NK-92 (cell line): ENCODE results near the gene HECTD2.
"Not testable (repeated sequence)": the region's sequence is repeated elsewhere in the genome, so short reads cannot be mapped to it uniquely, and the experiment has no call there.

Experiments used
- DNase-seq: peaks from one replicate; lab custom pipeline; 2025; ENCODE audit not compliant: unreplicated experiment; lab: John Stamatoyannopoulos, UW

The HECTD2 gene

GRCh38 chr10:91536733-91537132, 126.6 kb downstream of the HECTD2 start:
- DNase-seq: no peak

DNA sequence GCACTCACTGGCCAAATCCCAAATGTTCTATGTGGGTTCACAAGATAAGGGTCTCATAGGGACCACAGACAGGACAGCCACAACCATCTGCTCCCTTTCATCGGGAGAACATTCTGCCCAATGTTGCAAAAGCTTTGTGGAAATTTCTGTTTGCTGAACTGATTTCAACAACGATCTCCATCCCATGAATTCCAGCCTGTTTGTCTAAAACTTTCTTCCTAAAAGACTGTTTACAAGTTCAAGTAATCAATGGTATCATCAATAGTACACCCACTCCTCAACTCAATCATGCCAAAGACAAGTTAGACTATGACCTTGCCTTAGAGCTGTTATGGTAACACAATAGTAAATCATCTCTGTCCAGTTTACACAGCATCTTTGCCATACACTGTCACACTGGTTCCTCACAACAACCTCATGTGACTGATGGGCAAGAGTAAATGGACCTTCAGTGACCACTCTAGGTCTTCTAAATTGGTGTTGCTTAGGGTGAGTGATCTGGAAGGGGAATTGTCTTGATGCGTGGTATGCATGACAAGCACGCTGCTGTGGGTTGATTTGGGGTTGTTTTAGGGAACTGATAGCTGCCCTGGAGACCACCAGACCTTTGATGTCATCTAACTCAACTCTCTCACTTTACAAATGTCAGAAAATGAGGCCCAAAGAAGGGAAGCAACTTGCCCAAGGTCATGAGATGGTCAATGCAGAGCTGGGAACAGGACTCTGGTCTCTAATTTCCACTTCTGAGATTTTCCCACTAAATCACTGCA, 127.7 kb downstream of the HECTD2 start:
- no peak for DNase-seq

- DNase-seq: no peak
These were observed 129.8 kb downstream of the HECTD2 start for GRCh38 chr10:91539930-91540329.

- no peak for DNase-seq
These were observed 130.6 kb downstream of the HECTD2 start for GRCh38 chr10:91540733-91541132.

DNA sequence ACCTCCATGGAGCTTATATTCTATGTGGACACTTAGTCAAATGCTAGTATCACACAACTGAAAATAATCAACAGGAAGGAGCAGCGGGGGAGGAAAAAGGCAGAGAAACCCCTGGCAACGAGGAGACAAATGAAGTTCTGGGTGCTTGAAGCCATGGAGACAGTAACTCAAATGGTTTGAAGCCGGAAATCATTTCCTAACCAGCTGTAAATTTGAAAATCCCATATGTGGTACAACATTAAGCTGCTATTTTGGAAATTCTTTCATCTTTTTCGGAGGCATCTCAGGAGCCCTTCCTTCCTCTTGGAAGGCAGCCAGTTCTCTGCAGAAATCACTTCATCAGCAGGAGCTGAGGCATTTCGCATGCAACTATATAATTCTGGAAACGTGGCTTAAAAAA, 131.3 kb downstream of the HECTD2 start:
- no peak for DNase-seq

DNA sequence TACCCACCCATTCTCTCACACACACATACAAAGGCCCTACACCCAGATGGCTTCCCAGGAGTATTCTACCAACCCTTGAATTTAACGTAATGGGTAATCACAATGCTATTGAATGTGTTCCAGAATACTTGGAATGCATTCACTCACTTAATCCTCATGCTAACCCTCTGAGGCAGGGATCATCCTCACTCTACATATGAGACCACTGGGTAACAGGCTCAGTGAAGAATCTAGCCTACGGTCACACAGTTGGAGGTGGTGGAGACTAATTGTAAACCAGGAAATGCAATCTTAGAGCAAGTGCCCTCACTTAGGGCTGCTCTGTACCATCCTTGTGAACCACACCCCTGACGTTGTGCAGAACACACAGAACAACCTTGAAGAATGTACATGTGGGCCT, 135.2 kb downstream of the HECTD2 start:
- no peak for DNase-seq

DNA sequence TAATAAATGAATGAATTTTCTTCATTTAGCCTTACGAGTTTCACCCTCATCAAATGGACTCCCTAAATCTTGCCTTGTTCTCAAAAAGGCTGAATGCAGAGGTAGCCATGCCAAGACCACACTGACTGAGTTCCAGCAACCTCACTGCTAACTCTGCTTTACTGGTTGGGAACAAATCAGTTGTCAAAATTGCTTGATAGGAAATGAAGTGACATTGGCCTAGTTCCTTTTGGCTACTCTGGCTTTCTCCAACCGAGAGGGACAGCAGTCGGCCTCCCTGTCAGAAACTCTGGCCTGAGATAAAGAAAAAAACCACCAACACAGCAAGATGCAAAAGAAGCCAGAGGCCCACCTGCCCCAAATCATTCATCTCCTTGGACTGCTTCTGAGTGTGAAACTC, 135.7 kb downstream of the HECTD2 start:
- no peak for DNase-seq

DNA sequence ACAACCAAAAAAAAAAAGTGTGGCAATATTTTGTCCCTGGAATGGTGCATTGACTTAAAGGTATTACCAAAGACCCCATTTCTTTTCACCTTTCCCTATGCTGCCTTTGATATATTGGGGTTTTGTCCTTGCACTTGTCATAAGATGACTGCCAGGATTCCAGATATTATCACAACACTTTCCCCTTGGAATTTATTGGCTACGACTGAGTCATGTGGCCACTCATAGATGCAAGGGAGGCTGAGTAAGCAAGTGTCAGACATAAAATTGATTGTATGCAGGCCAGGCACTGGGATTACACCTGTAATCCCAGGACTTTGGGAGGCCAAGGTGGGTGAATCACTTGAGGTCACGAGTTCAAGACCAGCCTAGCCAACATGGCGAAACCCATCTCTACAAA, 139.1 kb downstream of the HECTD2 start:
- no peak for DNase-seq

- no peak for DNase-seq
These were observed 139.9 kb downstream of the HECTD2 start for GRCh38 chr10:91550021-91550420.

DNA sequence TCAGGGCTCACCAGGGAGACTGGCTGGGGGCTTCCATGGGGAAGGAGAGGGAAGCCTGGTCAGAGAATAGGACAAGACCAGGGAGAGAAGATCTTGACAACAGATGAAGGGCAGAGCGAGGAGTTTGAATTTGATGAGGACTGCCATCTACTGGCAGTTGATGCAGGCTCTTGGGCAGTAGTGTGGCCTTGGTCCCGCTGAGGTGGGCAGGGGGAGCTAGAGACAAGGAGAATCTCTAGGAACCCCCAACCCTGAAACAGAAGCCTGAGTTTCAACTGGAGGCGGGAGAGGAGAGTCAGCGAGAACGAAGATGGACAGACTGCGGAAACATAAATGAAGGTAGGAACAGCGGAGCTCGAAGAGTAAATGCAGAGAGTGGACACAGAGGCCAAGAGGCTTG, 141.7 kb downstream of the HECTD2 start:
- DNase-seq: no peak

DNA sequence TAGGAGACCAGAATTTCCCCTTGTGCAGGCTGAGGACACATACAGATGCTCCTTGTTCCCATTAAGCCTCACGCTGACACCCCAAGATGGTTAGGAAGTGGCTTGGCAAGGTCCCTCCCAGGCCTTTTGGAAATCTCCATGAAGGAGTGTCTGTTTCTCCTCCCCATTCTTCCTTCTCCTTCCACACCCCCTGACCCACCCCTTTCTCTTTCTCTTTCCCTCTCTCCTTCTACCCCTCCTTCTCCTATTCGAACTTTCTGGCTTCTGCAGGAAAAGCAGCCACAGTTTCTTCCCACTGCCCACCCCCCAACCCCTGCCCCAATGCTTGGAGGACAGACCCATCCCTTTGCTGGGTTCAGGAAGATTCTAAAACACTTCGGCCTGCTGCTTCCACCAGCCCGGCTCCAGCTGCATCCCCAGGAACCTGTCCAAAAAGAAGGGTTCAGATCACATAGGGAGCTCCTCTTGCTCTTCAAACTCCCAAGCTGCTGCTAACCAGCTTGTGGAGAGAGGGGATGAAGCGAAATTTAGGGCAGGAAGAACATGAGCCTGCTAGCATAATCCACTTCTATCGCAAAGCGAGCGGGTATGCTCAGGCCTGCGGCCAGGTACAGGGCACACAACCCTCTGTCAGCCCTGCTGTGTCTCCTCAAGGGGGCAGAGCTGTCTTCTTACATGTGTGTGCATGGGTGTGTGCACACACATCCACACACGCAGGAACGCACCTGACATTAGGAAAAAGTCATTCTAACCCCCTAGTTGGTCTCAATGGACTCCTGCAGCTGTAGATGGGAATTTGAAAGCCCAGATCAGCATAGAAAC, 142.3 kb downstream of the HECTD2 start:
- DNase-seq: no peak

- DNase-seq: no peak
These were observed 145.3 kb downstream of the HECTD2 start for GRCh38 chr10:91555455-91555854.

GRCh38 chr10:91556691-91557566, 146.8 kb downstream of the HECTD2 start:
- DNase-seq: no peak

DNA sequence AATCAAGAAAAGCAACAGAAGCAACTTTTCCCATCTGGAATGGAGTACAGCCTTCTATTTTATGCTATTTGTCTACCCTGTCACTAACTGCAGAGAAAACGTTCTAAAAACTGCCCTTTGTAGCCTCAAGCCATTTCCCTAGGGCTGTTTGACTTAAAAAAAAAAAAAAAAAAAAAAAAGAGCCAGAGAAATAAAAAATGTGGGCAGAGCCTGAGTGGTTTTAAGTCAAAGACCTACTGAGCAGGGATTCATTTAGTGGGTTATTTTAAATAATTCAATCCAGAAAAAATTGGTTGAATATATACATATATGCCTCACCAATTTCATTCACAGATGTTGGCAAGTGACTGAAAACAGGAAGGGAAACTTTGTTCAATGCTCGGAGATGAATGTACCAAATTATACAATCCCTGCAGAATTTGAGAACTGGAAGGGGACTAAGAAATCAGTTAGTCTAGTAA, 147.5 kb downstream of the HECTD2 start:
- DNase-seq: no peak

DNA sequence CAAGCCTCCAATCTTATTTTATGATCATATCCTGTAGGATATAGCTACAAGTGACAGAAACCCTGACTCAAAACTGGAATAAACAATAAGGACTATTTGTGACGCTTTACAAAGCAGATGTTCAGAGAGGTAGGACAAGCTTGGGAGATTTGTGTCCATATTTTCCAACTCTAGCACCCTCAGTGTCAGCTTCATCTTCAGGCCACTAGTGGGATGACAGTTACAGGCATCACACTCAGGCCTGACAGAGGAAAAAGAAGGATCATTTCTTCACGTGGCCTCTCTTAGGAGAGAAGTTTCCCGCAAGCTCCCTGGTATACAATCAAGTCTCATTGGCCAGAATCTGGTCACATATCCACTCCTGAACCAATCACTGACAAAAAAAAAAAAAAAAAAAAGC, 148.3 kb downstream of the HECTD2 start:
- DNase-seq: no peak

- DNase-seq: no peak
These were observed 149.0 kb downstream of the HECTD2 start for GRCh38 chr10:91559169-91559568.

GRCh38 chr10:91559750-91560149, 149.6 kb downstream of the HECTD2 start:
- DNase-seq: no peak

- not testable (repeated sequence) for DNase-seq
These were observed 150.7 kb downstream of the HECTD2 start for GRCh38 chr10:91560827-91561226.

GRCh38 chr10:91562839-91563581, 152.9 kb downstream of the HECTD2 start:
- no peak for DNase-seq

GRCh38 chr10:91564026-91564425, 153.9 kb downstream of the HECTD2 start:
- DNase-seq: no peak
